Tibial nerve (tissue), 4 donors: ENCODE results near the gene TPK1.

Experiments
- EP300 ChIP-seq, 2 donors: sonication (generic); formaldehyde crosslinking; IDR thresholded peaks; one replicate each; pipeline ENCODE4 v1.6.1; 2017; ENCODE audit warnings: antibody characterized with exemption in 2 of 2, mild to moderate bottlenecking in 1 of 2
- TF ChIP-seq, protein P1 (sequence below), 5 experiments: fragments of 200-600 bp in 3 of 5; fragments of 450-650 bp in 2 of 5; sonication (generic) in 3 of 5; IDR thresholded peaks; one replicate each; pipeline ENCODE4 v1.5.1; 2016 to 2019; ENCODE audit warnings: antibody characterized with exemption in 5 of 5, mild to moderate bottlenecking in 3 of 5, moderate library complexity in 2 of 5

GRCh38 chr7:144641389-144642044 is 194.3 kb downstream of the TPK1 start:
- TF ChIP-seq, protein P1, sequence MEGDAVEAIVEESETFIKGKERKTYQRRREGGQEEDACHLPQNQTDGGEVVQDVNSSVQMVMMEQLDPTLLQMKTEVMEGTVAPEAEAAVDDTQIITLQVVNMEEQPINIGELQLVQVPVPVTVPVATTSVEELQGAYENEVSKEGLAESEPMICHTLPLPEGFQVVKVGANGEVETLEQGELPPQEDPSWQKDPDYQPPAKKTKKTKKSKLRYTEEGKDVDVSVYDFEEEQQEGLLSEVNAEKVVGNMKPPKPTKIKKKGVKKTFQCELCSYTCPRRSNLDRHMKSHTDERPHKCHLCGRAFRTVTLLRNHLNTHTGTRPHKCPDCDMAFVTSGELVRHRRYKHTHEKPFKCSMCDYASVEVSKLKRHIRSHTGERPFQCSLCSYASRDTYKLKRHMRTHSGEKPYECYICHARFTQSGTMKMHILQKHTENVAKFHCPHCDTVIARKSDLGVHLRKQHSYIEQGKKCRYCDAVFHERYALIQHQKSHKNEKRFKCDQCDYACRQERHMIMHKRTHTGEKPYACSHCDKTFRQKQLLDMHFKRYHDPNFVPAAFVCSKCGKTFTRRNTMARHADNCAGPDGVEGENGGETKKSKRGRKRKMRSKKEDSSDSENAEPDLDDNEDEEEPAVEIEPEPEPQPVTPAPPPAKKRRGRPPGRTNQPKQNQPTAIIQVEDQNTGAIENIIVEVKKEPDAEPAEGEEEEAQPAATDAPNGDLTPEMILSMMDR (IDR thresholded peaks at IDR 0.05): no peak
- TF ChIP-seq EP300 (IDR thresholded peaks at IDR 0.05): no peak
